Measurements from ENCODE around the gene NTN5. TPM values are rescaled to one million over a fixed set of nuclear protein-coding genes. Genes with fewer than 3 reads are reported as not detected.
"Not testable (repeated sequence)": the region's sequence is repeated elsewhere in the genome, so short reads cannot be mapped to it uniquely, and the experiment has no call there.

NTN5 gene
- total and polyA plus RNA-seq, 12 donors: 0.11 to 2.4 (median 0.42) TPM; not detected in 3

GRCh38 chr19:48681127-48681470 is 8.3 kb upstream of the NTN5 start:
- TF ChIP-seq, protein P1, sequence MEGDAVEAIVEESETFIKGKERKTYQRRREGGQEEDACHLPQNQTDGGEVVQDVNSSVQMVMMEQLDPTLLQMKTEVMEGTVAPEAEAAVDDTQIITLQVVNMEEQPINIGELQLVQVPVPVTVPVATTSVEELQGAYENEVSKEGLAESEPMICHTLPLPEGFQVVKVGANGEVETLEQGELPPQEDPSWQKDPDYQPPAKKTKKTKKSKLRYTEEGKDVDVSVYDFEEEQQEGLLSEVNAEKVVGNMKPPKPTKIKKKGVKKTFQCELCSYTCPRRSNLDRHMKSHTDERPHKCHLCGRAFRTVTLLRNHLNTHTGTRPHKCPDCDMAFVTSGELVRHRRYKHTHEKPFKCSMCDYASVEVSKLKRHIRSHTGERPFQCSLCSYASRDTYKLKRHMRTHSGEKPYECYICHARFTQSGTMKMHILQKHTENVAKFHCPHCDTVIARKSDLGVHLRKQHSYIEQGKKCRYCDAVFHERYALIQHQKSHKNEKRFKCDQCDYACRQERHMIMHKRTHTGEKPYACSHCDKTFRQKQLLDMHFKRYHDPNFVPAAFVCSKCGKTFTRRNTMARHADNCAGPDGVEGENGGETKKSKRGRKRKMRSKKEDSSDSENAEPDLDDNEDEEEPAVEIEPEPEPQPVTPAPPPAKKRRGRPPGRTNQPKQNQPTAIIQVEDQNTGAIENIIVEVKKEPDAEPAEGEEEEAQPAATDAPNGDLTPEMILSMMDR (IDR thresholded peaks at IDR 0.05): no peak
- TF ChIP-seq POLR2A (IDR thresholded peaks at IDR 0.05): no peak
- Histone ChIP-seq H3K27me3 (no peaks in the 10 kb centered on the region), H3K4me1 (replicated peaks in 1 of 2) (no peaks in the 10 kb centered on the region), H3K9me3 (replicated peaks in 1 of 3) (no peaks in the 10 kb centered on the region), H3K4me3 (no peak overlapping the region), H3K36me3 (replicated peaks in 1 of 2) (no peaks in the 10 kb centered on the region), H3K27ac (no peak overlapping the region)
- intact Hi-C loops (cut with DNase I): no loop called here
- 81 to 85% (median 82%) methylated on average over 7 of the region's 7 CpGs; no CpG with 5 or more reads in 1 of the 4 donors for WGBS, 4 donors
- no peak for DNase-seq

- Histone ChIP-seq H3K4me3 (no peak overlapping the region), H3K4me1 (replicated peaks in 1 of 2) (peaks cover 0 to 1% of the 10 kb centered on the region in 2 donors), H3K27me3 (no peaks in the 10 kb centered on the region), H3K36me3 (replicated peaks in 1 of 2) (no peaks in the 10 kb centered on the region), H3K9me3 (replicated peaks in 1 of 3) (no peaks in the 10 kb centered on the region), H3K27ac (no peak overlapping the region)
- TF ChIP-seq, protein P1 (IDR thresholded peaks at IDR 0.05): no peak
- no peak for TF ChIP-seq POLR2A (IDR thresholded peaks at IDR 0.05)
- no peak for DNase-seq
- intact Hi-C loops (cut with DNase I): no loop called here
- 89 to 96% (median 90%) methylated on average over 8 to 45 of the region's 45 CpGs for WGBS, 4 donors
Measured at GRCh38 chr19:48680436-48681126, 7.8 kb upstream of the NTN5 start.

GRCh38 chr19:48680006-48680405 is 7.2 kb upstream of the NTN5 start:
- 93 to 97% (median 96%) methylated on average over 6 to 17 of the region's 19 CpGs for WGBS, 4 donors
- H3K27ac ChIP-seq; intact Hi-C loops (cut with DNase I); H3K4me3 ChIP-seq; H3K27me3 ChIP-seq; H3K36me3 ChIP-seq (replicated peaks in 1 of 2); DNase-seq; H3K4me1 ChIP-seq (replicated peaks in 1 of 2); H3K9me3 ChIP-seq (replicated peaks in 1 of 3): not testable (repeated sequence)

DNA sequence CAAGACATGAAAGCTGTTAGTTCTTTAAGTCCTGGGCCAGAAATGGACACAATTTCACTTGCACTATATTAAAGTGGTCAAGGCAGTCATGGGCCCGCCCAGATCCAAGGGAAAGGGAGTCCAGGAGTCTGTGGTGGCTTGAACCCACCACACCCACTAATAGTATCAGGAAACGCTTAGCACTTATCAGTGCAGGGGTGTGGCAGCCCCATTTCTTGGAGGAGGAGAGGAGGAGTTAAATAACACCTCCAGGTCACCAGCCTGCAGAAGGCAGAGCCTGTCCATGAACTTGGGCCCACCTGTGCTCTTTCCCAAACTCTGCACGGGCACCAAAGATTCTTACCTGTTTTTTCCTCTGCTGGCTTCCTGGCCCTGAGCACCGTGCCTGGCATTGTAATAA is 5.4 kb upstream of the NTN5 start:
- H3K27ac ChIP-seq: no peak overlapping the region
- no peaks in the 10 kb centered on the region for H3K9me3 ChIP-seq (replicated peaks in 1 of 3)
- TF ChIP-seq POLR2A (IDR thresholded peaks at IDR 0.05): no peak
- TF ChIP-seq, protein P1 (IDR thresholded peaks at IDR 0.05): no peak
- intact Hi-C loops (cut with DNase I): loop anchor here (10.0 kb wide), 3 partner anchors 57 to 167 kb away; no protein-coding TSS in a partner anchor
- peaks cover 0 to 9% of the 10 kb centered on the region in 2 donors for H3K4me1 ChIP-seq (replicated peaks in 1 of 2)
- no peaks in the 10 kb centered on the region for H3K36me3 ChIP-seq (replicated peaks in 1 of 2)
- no peak for DNase-seq
- H3K4me3 ChIP-seq: no peak overlapping the region
- WGBS, 4 donors: 81 to 85% (median 82%) methylated on average over 4 of the region's 4 CpGs
- no peaks in the 10 kb centered on the region for H3K27me3 ChIP-seq

- intact Hi-C loops (cut with DNase I): loop anchor here (10.0 kb wide), 3 partner anchors 58 to 168 kb away; no protein-coding TSS in a partner anchor
- no peak for DNase-seq
- Histone ChIP-seq H3K36me3 (replicated peaks in 1 of 2) (no peaks in the 10 kb centered on the region), H3K27me3 (no peaks in the 10 kb centered on the region), H3K4me3 (no peak overlapping the region), H3K4me1 (replicated peaks in 1 of 2) (peaks cover 0 to 9% of the 10 kb centered on the region in 2 donors), H3K27ac (no peak overlapping the region), H3K9me3 (replicated peaks in 1 of 3) (no peaks in the 10 kb centered on the region)
- 83 to 90% (median 88%) methylated on average over 12 to 13 of the region's 13 CpGs for WGBS, 4 donors
- TF ChIP-seq, protein P1 (IDR thresholded peaks at IDR 0.05): no peak
- no peak for TF ChIP-seq POLR2A (IDR thresholded peaks at IDR 0.05)
Measured at GRCh38 chr19:48676887-48677286, 4.1 kb upstream of the NTN5 start.
